Psoas muscle (tissue), 8 donors: Measurements from ENCODE around the gene MYADM. TPM values are rescaled to one million over a fixed set of nuclear protein-coding genes. Genes with fewer than 3 reads are reported as not detected.

Experiments used
- ATAC-seq, 4 donors: fragments of 200-7000 bp; cut with Tn5 transposase; one replicate each; pipeline ENCODE4 v1.9.1; 2020; ENCODE audit warnings: moderate library complexity in 3 of 4, mild to moderate bottlenecking in 2 of 4
- DNase-seq, 2 donors: peaks; one replicate each; pipeline ENCODE4 v3.0.0-alpha.2; 2020
- H3K27ac ChIP-seq: fragments of 200-600 bp; one replicate; pipeline ENCODE4 v1.8.0; 2022
- H3K27me3 ChIP-seq, 3 donors: fragments of 200-600 bp in 1 of 3; one replicate each; pipeline versions ENCODE4 v1.6.1 to v1.8.0; 2013 to 2022; ENCODE audit warnings: low read length in 2 of 3, mild to moderate bottlenecking in 2 of 3, moderate library complexity in 1 of 3; ENCODE audit not compliant: insufficient read depth in 3 of 3
- H3K36me3 ChIP-seq, 2 donors: fragments of 200-600 bp in 1 of 2; one replicate each; pipeline versions ENCODE4 v1.6.1 to v1.8.0; 2013 to 2022; ENCODE audit warnings: low read depth in 1 of 2, mild to moderate bottlenecking in 1 of 2, moderate library complexity in 1 of 2; ENCODE audit not compliant: insufficient read depth in 1 of 2
- H3K4me1 ChIP-seq: fragments of 200-600 bp; one replicate; pipeline ENCODE4 v1.8.0; 2022
- H3K4me3 ChIP-seq: fragments of 200-600 bp; one replicate; pipeline ENCODE4 v1.8.0; 2022; ENCODE audit warnings: mild to moderate bottlenecking
- H3K9me3 ChIP-seq: fragments of 200-600 bp; one replicate; pipeline ENCODE4 v1.8.0; 2022
- CTCF ChIP-seq: fragments of 200-600 bp; IDR thresholded peaks from one replicate; pipeline ENCODE4 v1.8.0; 2022; ENCODE audit warnings: antibody characterized with exemption
- WGBS, 3 donors: extraction: QIAGEN DNeasy Blood & Tissue Kit; methylation state at CpG; one replicate each; pipeline versions ENCODE4 v1.1.6 to v1.1.7; 2013; 5-methylcytosine and 5-hydroxymethylcytosine counted together
- intact Hi-C, 2 donors: fragments of 100-400 bp; cut with DNase I; formaldehyde crosslinking; loops; one replicate each; pipeline versions ENCODE4 v1.11.0 to v1.14.2; 2022
- long read RNA-seq, 2 donors: library from polyadenylated mRNA; unstranded; transcript quantifications; one replicate each; pipeline ENCODE4 v2.0.0, GENCODE V29; 2021
- polyA plus RNA-seq, 3 donors: library from polyadenylated mRNA; stranded (reverse); fragments of 200-250 nt; gene quantifications; one replicate each; pipeline ENCODE4 v1.2.3, GENCODE V29; 2013
- total RNA-seq, 4 donors: library from RNA; stranded (reverse); fragmentation: NEBNext Ultra II Directional in 2 of 4; extraction: Animal tissue kit (Norgen Biotek cat#: 25700) in 2 of 4; gene quantifications; one replicate each; pipeline versions ENCODE4 v1.2.1 to v1.2.4, GENCODE V29; 2021 to 2023
- donor health status: healthy with polysubstance abuse.
- donor health status: DM: no; HTN: no; CAD: no; lungs with moderate emphysema.
- donor health status: Bipolar disorder and iron deficiency.
- donor health status: healthy.
- donor health status: DM: yes; HTN: yes; CAD: no.
- donor health status: DM: no; HTN: no; CAD: no.
- donor health status: DM: no; HTN: no; CAD: no.
- donor health status: DM: yes; HTN: yes; CAD: no.

MYADM gene, protein sequence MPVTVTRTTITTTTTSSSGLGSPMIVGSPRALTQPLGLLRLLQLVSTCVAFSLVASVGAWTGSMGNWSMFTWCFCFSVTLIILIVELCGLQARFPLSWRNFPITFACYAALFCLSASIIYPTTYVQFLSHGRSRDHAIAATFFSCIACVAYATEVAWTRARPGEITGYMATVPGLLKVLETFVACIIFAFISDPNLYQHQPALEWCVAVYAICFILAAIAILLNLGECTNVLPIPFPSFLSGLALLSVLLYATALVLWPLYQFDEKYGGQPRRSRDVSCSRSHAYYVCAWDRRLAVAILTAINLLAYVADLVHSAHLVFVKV
- total RNA-seq: 10 to 100 TPM; 17.0 to 23.3 (median 20.3) TPM
- 10 to 100 TPM in 1 of 3 donors, 1 to 10 TPM in 2; 5.5 to 17.2 (median 7.7) TPM for polyA plus RNA-seq
- long read RNA-seq, donor 1, partial matches to known transcripts: 0 of 4 reads
- long read RNA-seq, donor 1, other reads (novel, unspliced or antisense): 2 of 4 reads
- long read RNA-seq, donor 2, partial matches to known transcripts: 0 of 10 reads
- long read RNA-seq, donor 2, other reads (novel, unspliced or antisense): 7 of 10 reads

DNA sequence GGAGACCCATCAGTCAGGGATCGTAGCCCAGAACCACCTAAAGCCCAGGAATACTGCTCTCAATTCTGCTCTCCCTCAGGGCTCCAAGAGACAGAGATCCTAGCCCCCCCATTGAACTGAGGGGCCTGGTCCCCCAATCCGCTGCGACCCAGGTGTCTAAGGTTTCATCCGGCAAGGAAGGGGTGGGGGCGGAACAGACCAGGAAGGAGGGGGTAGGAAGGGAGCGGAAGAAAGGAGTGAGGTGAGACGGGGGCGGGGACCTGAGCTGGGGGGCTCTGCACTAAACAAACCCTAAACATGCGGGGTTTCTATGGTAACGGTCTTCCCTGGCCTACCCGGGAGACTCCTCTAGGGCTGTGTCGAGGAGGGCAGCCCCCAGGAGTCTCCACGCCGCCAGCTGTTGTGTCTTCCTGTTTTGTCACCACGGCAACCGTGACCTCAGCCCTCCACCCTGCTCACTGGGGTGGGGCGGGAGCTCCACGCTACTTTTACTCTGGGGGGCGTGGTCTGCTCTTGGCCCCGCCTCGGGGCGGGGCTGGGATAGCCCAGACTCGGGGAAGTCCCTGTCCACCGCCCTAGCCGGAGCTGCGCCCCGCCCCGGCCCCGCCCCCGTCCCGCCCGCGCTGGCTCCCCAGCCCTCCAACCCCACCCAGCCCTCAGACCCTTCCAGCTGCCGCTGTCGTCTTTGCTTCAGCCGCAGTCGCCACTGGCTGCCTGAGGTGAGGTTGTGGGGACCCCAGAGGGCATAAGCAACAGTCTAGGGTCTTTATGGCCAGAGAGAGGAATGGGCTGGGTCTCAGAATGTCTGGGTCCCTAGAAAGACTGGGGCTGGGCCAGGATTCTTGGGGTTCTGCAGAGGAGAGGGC is at the start of gene MYADM:
MYADM (plus strand) TSS at position 659 of the 866 bp plus-strand sequence. CDS start 5,647 bp downstream, outside the sequence.
- Histone ChIP-seq H3K36me3 (no peaks in the 10 kb centered on the region), H3K4me1 (no peaks in the 10 kb centered on the region), H3K27ac (peak within 1 kb of the TSS; percentile 80), H3K9me3 (no peaks in the 10 kb centered on the region), H3K27me3 (peaks cover 0 to 32% (median 1%) of the 10 kb centered on the region in 3 donors), H3K4me3 (peak within 1 kb of the TSS; percentile 73)
- no peak for TF ChIP-seq CTCF
- ATAC-seq: peak; percentile 77 to 86 (median 84)
- WGBS, 3 donors: 1 to 4% (median 2%) methylated on average over 24 to 37 of the region's 37 CpGs
- DNase-seq: peak; percentile 98
- intact Hi-C loops: no loop called here

- DNase-seq (no peak), ATAC-seq (no peak)
- intact Hi-C loops: loop anchor here in 1 of 2 donors (10.0 kb wide), 1 partner anchor 206 kb away; no protein-coding TSS in a partner anchor
- 52 to 60% (median 58%) methylated on average over 13 of the region's 13 CpGs for WGBS, 3 donors
- no peak for TF ChIP-seq CTCF
- H3K4me3 ChIP-seq: no peak overlapping the region
- H3K27ac ChIP-seq: no peak overlapping the region
- H3K27me3 ChIP-seq: no peaks in the 10 kb centered on the region
- no peaks in the 10 kb centered on the region for H3K9me3 ChIP-seq
- no peaks in the 10 kb centered on the region for H3K4me1 ChIP-seq
- H3K36me3 ChIP-seq: no peaks in the 10 kb centered on the region
Measured at GRCh38 chr19:53818756-53819155, 48.9 kb upstream of the MYADM start.

- H3K4me1 ChIP-seq: no peaks in the 10 kb centered on the region
- H3K27me3 ChIP-seq: peaks cover 0 to 2% (median 0%) of the 10 kb centered on the region in 3 donors
- DNase-seq (no peak), ATAC-seq (no peak)
- no peak overlapping the region for H3K4me3 ChIP-seq
- TF ChIP-seq CTCF: no peak
- H3K36me3 ChIP-seq: no peaks in the 10 kb centered on the region
- no peak overlapping the region for H3K27ac ChIP-seq
- WGBS, 3 donors: 69 to 76% (median 69%) methylated on average over 5 of the region's 5 CpGs
- intact Hi-C loops: loop anchor here in 1 of 2 donors (10.0 kb wide), 1 partner anchor 205 kb away; no protein-coding TSS in a partner anchor
- H3K9me3 ChIP-seq: no peaks in the 10 kb centered on the region
Measured at GRCh38 chr19:53819861-53820260, 47.8 kb upstream of the MYADM start.

DNA sequence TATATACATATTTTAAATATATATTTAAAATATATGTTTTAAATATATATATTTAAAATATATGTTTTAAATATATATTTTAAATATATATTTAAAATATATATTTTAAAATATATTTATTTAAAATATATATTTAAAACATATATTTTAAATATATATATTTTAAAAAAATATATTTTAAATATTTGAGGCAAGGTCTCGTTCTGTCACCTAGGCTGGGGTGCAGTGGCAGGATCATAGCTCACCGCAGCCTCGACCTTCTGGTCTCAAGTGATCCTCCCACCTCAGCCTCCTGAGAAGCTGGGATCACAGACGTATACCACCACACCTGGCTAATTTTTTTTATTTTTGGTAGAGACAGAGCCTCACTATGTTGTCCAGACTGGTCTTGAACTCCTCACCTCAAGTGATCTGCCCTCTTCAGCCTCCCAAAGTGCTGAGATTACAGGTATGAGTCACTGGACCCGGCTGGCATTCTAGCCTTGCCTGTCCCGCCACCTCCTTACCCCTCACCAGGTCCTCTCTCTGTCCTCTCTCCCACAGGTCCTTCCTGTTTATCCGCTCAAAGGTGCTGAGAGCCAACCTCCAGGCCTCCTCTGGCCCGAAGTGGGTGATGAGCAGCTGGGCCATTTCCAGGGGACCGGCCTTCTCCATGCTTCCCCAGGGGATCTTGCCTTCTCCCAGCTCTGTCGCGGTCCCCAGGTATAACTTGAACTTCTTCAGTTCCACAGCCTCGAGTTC is 44.1 kb upstream of the MYADM start:
- Histone ChIP-seq H3K27me3 (peaks cover 0 to 2% (median 0%) of the 10 kb centered on the region in 3 donors), H3K9me3 (no peaks in the 10 kb centered on the region), H3K4me3 (peak overlapping the region; percentile 24), H3K4me1 (no peaks in the 10 kb centered on the region), H3K36me3 (no peaks in the 10 kb centered on the region), H3K27ac (no peak overlapping the region)
- WGBS, 3 donors: 82 to 88% (median 83%) methylated on average over 12 of the region's 12 CpGs
- intact Hi-C loops: no loop called here
- DNase-seq (no peak), ATAC-seq (no peak)
- no peak for TF ChIP-seq CTCF
